SK-N-MC (cell line): ENCODE data around the gene DOCK9.

Source experiments
- EZH2 ChIP-seq: fragments of 200-600 bp; sonication (generic); IDR thresholded peaks from one replicate; pipeline ENCODE4 v1.6.1; 2017; ENCODE audit warnings: antibody characterized with exemption
- FOXP2 ChIP-seq: optimal IDR thresholded peaks from 2 replicates; pipeline ENCODE3; 2011; ENCODE audit warnings: mild to moderate bottlenecking, moderate library complexity; ENCODE audit not compliant: insufficient read depth; ENCODE audit errors: extremely low read length, control extremely low read depth
- POLR2AphosphoS5 ChIP-seq: IDR thresholded peaks from 2 replicates; pipeline ENCODE4 v1.6.1; 2012; ENCODE audit warnings: mild to moderate bottlenecking, low read depth, low read length, borderline replicate concordance

- TF ChIP-seq POLR2AphosphoS5 (no peak), EZH2 (no peak), FOXP2 (no peak)
Measured at GRCh38 chr13:98961503-98962105, 16.3 kb downstream of the DOCK9 start.
